Endothelial cell of umbilical vein (primary cell): ENCODE data around the gene DPEP3. TPM values are rescaled to one million over a fixed set of nuclear protein-coding genes. Genes with fewer than 3 reads are reported as not detected.

ENCODE experiments used
- BruUV-seq: library from RNA; stranded (reverse); fragments of 400-500 nt; replicated peaks from 2 replicates; lab custom pipeline; 2021; lab: Mats Ljungman, UMichigan
- CTCF ChIA-PET: fragments of 300-600, 350-600 bp; sonication (Branson Sonifier 250); formaldehyde crosslinking; loops from one replicate; lab custom pipeline; 2021; ENCODE audit warnings: antibody characterized with exemption, inconsistent platforms; lab: Charles Lee
- POLR2A ChIA-PET: fragments of 300-600, 350-600 bp; sonication (Branson Sonifier 250); formaldehyde crosslinking; loops from one replicate; lab custom pipeline; 2021; ENCODE audit warnings: antibody characterized with exemption, inconsistent platforms; lab: Charles Lee
- DNase-seq: peaks from one replicate; pipeline ENCODE4 v3.0.0-alpha.2; 2011; ENCODE audit warnings: low read depth, low spot score
- FAIRE-seq: peaks from 2 replicates; lab custom pipeline; 2011; peaks lifted over from hg19 to GRCh38; lab: Jason Lieb, UNC
- H2AFZ ChIP-seq: 2 replicates; pipeline ENCODE4 v1.6.0; 2012; ENCODE audit warnings: low read depth, low read length, control low read depth, inconsistent platforms
- H3K27ac ChIP-seq: 2 replicates; pipeline ENCODE4 v1.5.1; 2011; ENCODE audit warnings: low read depth, mild to moderate bottlenecking, control low read depth, low read length, moderate library complexity; ENCODE audit not compliant: insufficient read depth
- H3K27me3 ChIP-seq, 2 experiments: 2 replicates each; pipeline versions ENCODE4 v1.6.0 to v1.6.1; 2011; ENCODE audit warnings: low read length in 2 of 2, mixed read lengths in 1 of 2; ENCODE audit not compliant: control insufficient read depth in 2 of 2, insufficient read depth in 2 of 2
- H3K36me3 ChIP-seq, 2 experiments: 2 replicates in 1 of 2; 3 replicates in 1 of 2; pipeline ENCODE4 v1.5.1; 2011; ENCODE audit warnings: low read length in 2 of 2, mild to moderate bottlenecking in 1 of 2, moderate library complexity in 1 of 2; ENCODE audit not compliant: control insufficient read depth in 2 of 2, insufficient read depth in 2 of 2; ENCODE audit errors: extremely low read depth in 1 of 2
- H3K4me1 ChIP-seq: 3 replicates; pipeline ENCODE4 v1.5.1; 2011; ENCODE audit warnings: mild to moderate bottlenecking, low read length; ENCODE audit not compliant: control insufficient read depth, insufficient read depth; ENCODE audit errors: extremely low read depth
- H3K4me2 ChIP-seq: 2 replicates; pipeline ENCODE4 v1.6.1; 2011; ENCODE audit warnings: low read length, control low read depth, mixed read lengths; ENCODE audit not compliant: insufficient read depth
- H3K4me3 ChIP-seq, 3 experiments: fragments of 200-600 bp in 1 of 3; sonication (generic), shearing (Covaris generic) in 1 of 3; replicated peaks in 1 of 3; 2 replicates each; pipeline ENCODE4 v1.5.1; 2011 to 2016; ENCODE audit warnings: control low read depth in 3 of 3, low read length in 3 of 3, mild to moderate bottlenecking in 2 of 3, inconsistent platforms in 1 of 3, low read depth in 1 of 3, moderate library complexity in 1 of 3; ENCODE audit not compliant: insufficient read depth in 1 of 3
- H3K79me2 ChIP-seq: 2 replicates; pipeline ENCODE4 v1.6.0; 2012; ENCODE audit warnings: low read length, inconsistent platforms; ENCODE audit not compliant: control insufficient read depth, insufficient read depth
- H3K9ac ChIP-seq: replicated peaks from 2 replicates; pipeline ENCODE3; 2011; ENCODE audit warnings: low read length, control low read depth; ENCODE audit not compliant: insufficient read depth; ENCODE audit errors: extremely low read depth
- H3K9me1 ChIP-seq: replicated peaks from 3 replicates; pipeline ENCODE4 v1.6.0; 2011; ENCODE audit warnings: mild to moderate bottlenecking, low read length; ENCODE audit not compliant: control insufficient read depth, insufficient read depth; ENCODE audit errors: extremely low read depth
- H3K9me3 ChIP-seq: replicated peaks from 2 replicates; pipeline ENCODE4 v1.5.1; 2012; ENCODE audit warnings: low read length, inconsistent platforms; ENCODE audit not compliant: control insufficient read depth, insufficient read depth
- H4K20me1 ChIP-seq: replicated peaks from 2 replicates; pipeline ENCODE3; 2011; ENCODE audit warnings: mild to moderate bottlenecking, low read length; ENCODE audit not compliant: control insufficient read depth, insufficient read depth; ENCODE audit errors: extremely low read depth
- FOS ChIP-seq: IDR thresholded peaks from 2 replicates; pipeline ENCODE4 v1.6.1; 2011; ENCODE audit warnings: mild to moderate bottlenecking, low read length, moderate library complexity, borderline replicate concordance; ENCODE audit not compliant: insufficient read depth
- JUN ChIP-seq: IDR thresholded peaks from 2 replicates; pipeline ENCODE4 v1.6.1; 2011; ENCODE audit warnings: borderline replicate concordance, low read depth; ENCODE audit not compliant: insufficient read length, insufficient read depth
- MYC ChIP-seq: IDR thresholded peaks from one replicate; pipeline ENCODE4 v1.6.1; 2011; ENCODE audit warnings: mild to moderate bottlenecking, low read depth, low read length
- POLR2AphosphoS5 ChIP-seq: IDR thresholded peaks from 2 replicates; pipeline ENCODE4 v1.6.1; 2012; ENCODE audit warnings: low read depth, mild to moderate bottlenecking, control low read depth, low read length, moderate library complexity; ENCODE audit not compliant: insufficient read depth
- dilution Hi-C: fragments of 300-500 bp; cut with MboI; formaldehyde crosslinking; loops from one replicate; pipeline ENCODE4 v1.15.0; 2019; ENCODE audit warnings: low sequenced_read_pairs; ENCODE audit not compliant: extremely low pct_ligation_motif_present
- intact Hi-C: fragments of 100-400 bp; cut with micrococcal nuclease; formaldehyde crosslinking; loops from one replicate; pipeline ENCODE4 v1.10.0; 2022
- polyA plus RNA-seq, 4 experiments: library from polyadenylated mRNA; depleted of rRNA in 3 of 4; stranded (reverse) in 3 of 4; unstranded in 1 of 4; fragments of >200 nt; gene quantifications; 2 replicates each; pipeline versions ENCODE4 v1.2.1 to v1.2.3, GENCODE V29; 2011 to 2012; ENCODE audit warnings: missing spikeins in 1 of 4
- total RNA-seq: library from RNA; stranded (reverse); gene quantifications from 2 replicates; pipeline ENCODE4 v1.2.3, GENCODE V29; 2021
- TF ChIP-seq, protein P1 (sequence below), 2 donors: IDR thresholded peaks; 1 replicate in 1 of 2; 2 replicates in 1 of 2; pipeline ENCODE4 v1.5.1; 2011; ENCODE audit warnings: low read length in 2 of 2, mild to moderate bottlenecking in 2 of 2, moderate library complexity in 2 of 2, control low read depth in 1 of 2, inconsistent platforms in 1 of 2, low read depth in 1 of 2; ENCODE audit not compliant: insufficient read depth in 1 of 2; ENCODE audit errors: extremely low read depth in 1 of 2

DPEP3 gene
- total and polyA plus RNA-seq, 2 donors (not counting 3 experiments of a cell fraction or from before 2014, with no cell fraction given) = 0.06 TPM; not detected in 1

DNA sequence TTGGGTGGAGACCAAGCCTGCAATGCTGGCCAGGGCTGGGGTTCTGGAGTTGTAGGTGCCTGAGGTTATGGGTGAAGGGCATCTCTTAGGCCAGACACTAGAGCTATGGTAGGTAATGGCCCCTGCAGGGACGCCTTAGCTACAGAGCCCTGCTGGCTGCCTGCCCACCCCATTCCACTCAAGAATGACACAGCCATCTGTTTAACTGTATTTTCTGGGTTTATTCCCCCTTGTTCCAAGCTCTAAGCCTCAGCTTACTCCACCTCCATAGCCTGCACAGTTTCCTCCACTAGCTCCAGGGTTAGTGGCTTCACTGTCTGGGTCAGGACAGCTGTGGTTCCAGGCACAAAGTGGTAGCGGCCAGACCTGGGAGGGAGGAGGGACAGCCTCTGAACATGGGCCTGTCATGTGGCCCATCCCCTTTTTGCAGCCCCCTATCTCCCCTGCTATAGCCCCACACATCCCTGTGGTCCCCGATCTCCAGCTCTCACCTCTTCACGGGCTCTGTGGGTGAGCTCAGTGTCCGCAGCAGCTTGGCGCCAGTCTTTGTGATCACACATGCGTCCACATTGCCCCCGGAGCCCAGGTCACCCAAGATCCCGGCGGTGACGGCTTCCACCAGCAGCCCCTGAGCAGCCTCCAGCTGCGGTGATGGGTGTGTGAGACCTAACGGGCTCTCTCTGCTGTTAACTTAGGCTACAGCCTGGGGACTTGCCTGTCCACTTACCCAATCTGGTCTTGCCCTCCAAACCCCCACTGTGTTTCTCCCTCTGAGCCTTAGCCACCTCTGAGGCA, 45.8 kb downstream of the DPEP3 start:
- H3K79me2 ChIP-seq = no peaks in the 10 kb centered on the region
- CTCF ChIA-PET = interaction anchor here (0.8 to 5.7 kb wide), 8 partner anchors 10 to 414 kb away, joined by 3 to 42 read pairs (median 6); partner anchors contain the start of gene NRN1L
- no peak overlapping the region for H2AFZ ChIP-seq
- H3K4me1 ChIP-seq = peaks cover 13% of the 10 kb centered on the region
- H3K36me3 ChIP-seq = peaks cover 1 to 6% of the 10 kb centered on the region in 2 experiments
- no peaks in the 10 kb centered on the region for H4K20me1 ChIP-seq
- peak; percentile 28 for TF ChIP-seq POLR2AphosphoS5
- TF ChIP-seq JUN = no peak
- no peak for TF ChIP-seq FOS
- peak overlapping the region; percentile 78 for H3K4me2 ChIP-seq
- DNase-seq (no peak), FAIRE-seq (no peak)
- dilution Hi-C loops (no loop called here), intact Hi-C loops (loop anchor here (1.0 kb wide), 1 partner anchor 87 kb away; the partner anchor contains the start of gene CENPT)
- H3K9me1 ChIP-seq = no peaks in the 10 kb centered on the region
- POLR2A ChIA-PET = interaction anchor here (1.1 kb wide), 1 partner anchor 10 kb away, joined by 5 read pairs; no protein-coding TSS in a partner anchor
- H3K4me3 ChIP-seq = peak overlapping the region in 1 of 3 experiments; percentile 58
- H3K9me3 ChIP-seq = no peaks in the 10 kb centered on the region
- no peaks in the 10 kb centered on the region for H3K27me3 ChIP-seq
- H3K27ac ChIP-seq = no peak overlapping the region
- H3K9ac ChIP-seq = no peak overlapping the region
- BruUV-seq = no TSS peak

- Histone ChIP-seq H3K36me3 (peaks cover 0 to 5% of the 10 kb centered on the region in 2 experiments), H3K9ac (no peak overlapping the region), H3K4me1 (peaks cover 13% of the 10 kb centered on the region), H3K27ac (no peak overlapping the region), H3K9me3 (no peaks in the 10 kb centered on the region), H3K27me3 (no peaks in the 10 kb centered on the region), H2AFZ (no peak overlapping the region), H3K4me3 (no peak overlapping the region), H3K79me2 (no peaks in the 10 kb centered on the region), H3K9me1 (no peaks in the 10 kb centered on the region), H4K20me1 (no peaks in the 10 kb centered on the region), H3K4me2 (no peak overlapping the region)
- DNase-seq (no peak), FAIRE-seq (no peak)
- ChIA-PET POLR2A (no interaction called here), CTCF (interaction anchor here (0.9 to 5.7 kb wide), 7 partner anchors 9 to 413 kb away, joined by 3 to 42 read pairs (median 6); partner anchors contain the start of gene NRN1L)
- intact Hi-C loops (no loop called here), dilution Hi-C loops (no loop called here)
- BruUV-seq = no TSS peak
- TF ChIP-seq JUN (no peak), MYC (no peak)
- TF ChIP-seq, protein P1, sequence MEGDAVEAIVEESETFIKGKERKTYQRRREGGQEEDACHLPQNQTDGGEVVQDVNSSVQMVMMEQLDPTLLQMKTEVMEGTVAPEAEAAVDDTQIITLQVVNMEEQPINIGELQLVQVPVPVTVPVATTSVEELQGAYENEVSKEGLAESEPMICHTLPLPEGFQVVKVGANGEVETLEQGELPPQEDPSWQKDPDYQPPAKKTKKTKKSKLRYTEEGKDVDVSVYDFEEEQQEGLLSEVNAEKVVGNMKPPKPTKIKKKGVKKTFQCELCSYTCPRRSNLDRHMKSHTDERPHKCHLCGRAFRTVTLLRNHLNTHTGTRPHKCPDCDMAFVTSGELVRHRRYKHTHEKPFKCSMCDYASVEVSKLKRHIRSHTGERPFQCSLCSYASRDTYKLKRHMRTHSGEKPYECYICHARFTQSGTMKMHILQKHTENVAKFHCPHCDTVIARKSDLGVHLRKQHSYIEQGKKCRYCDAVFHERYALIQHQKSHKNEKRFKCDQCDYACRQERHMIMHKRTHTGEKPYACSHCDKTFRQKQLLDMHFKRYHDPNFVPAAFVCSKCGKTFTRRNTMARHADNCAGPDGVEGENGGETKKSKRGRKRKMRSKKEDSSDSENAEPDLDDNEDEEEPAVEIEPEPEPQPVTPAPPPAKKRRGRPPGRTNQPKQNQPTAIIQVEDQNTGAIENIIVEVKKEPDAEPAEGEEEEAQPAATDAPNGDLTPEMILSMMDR (IDR thresholded peaks at IDR 0.05; ENCODE audit: extremely low read depth in 1 of 2, insufficient read depth in 1 of 2, low read depth in 1 of 2, low read length in 2 of 2) = no peak
Observed at GRCh38 chr16:67933805-67934204, 46.5 kb downstream of the DPEP3 start.
